H9 (cell line): ENCODE data around the gene CDKAL1. TPM values are rescaled to one million over a fixed set of nuclear protein-coding genes. Genes with fewer than 3 reads are reported as not detected.

Source experiments
- DNase-seq: peaks from one replicate; pipeline ENCODE4 v3.0.0-alpha.2; 2017
- H2AFZ ChIP-seq: one replicate; pipeline ENCODE4 v1.6.1; 2013; ENCODE audit warnings: mild to moderate bottlenecking, low read length, control low read depth, moderate library complexity
- H2AK5ac ChIP-seq: 2 replicates; pipeline ENCODE4 v1.6.1; 2013; ENCODE audit warnings: low read length, control low read depth, mixed read lengths; ENCODE audit not compliant: insufficient read length
- H2BK120ac ChIP-seq: one replicate; pipeline ENCODE4 v1.6.1; 2013; ENCODE audit warnings: low read depth, mild to moderate bottlenecking, low read length, control low read depth, inconsistent platforms; ENCODE audit not compliant: poor library complexity, severe bottlenecking
- H2BK12ac ChIP-seq: 2 replicates; pipeline ENCODE4 v1.6.1; 2013; ENCODE audit warnings: low read length, control low read depth, mixed read lengths, low read depth; ENCODE audit not compliant: insufficient read length
- H2BK15ac ChIP-seq: 2 replicates; pipeline ENCODE4 v1.6.1; 2013; ENCODE audit warnings: low read depth, low read length, control low read depth
- H2BK20ac ChIP-seq: one replicate; pipeline ENCODE4 v1.6.1; 2013; ENCODE audit warnings: low read depth, mild to moderate bottlenecking, low read length, control low read depth, inconsistent platforms; ENCODE audit not compliant: poor library complexity, severe bottlenecking
- H2BK5ac ChIP-seq: 2 replicates; pipeline ENCODE4 v1.6.1; 2013; ENCODE audit warnings: low read length, control low read depth, mixed read lengths; ENCODE audit not compliant: insufficient read length
- H3K14ac ChIP-seq: 2 replicates; pipeline ENCODE4 v1.6.1; 2013; ENCODE audit warnings: low read length, control low read depth; ENCODE audit not compliant: insufficient read depth
- H3K18ac ChIP-seq: 2 replicates; pipeline ENCODE4 v1.6.1; 2013; ENCODE audit warnings: low read depth, mild to moderate bottlenecking, mixed read lengths, low read length, control low read depth; ENCODE audit not compliant: insufficient read length
- H3K23ac ChIP-seq: 2 replicates; pipeline ENCODE4 v1.6.1; 2013; ENCODE audit warnings: low read length, control low read depth, mixed read lengths, low read depth; ENCODE audit not compliant: insufficient read length
- H3K23me2 ChIP-seq: 2 replicates; pipeline ENCODE4 v1.6.1; 2013; ENCODE audit warnings: low read depth, mild to moderate bottlenecking, mixed read lengths, low read length, control low read depth; ENCODE audit not compliant: insufficient read length, poor library complexity, severe bottlenecking
- H3K27ac ChIP-seq: 2 replicates; pipeline ENCODE4 v1.5.1; 2013; ENCODE audit warnings: low read length, control low read depth, mixed read lengths, low read depth; ENCODE audit not compliant: insufficient read length
- H3K27me3 ChIP-seq: 2 replicates; pipeline ENCODE4 v1.6.1; 2013; ENCODE audit warnings: low read length, control low read depth, inconsistent platforms; ENCODE audit not compliant: insufficient read depth
- H3K4ac ChIP-seq: 2 replicates; pipeline ENCODE4 v1.6.1; 2013; ENCODE audit warnings: low read depth, mild to moderate bottlenecking, control low read depth, inconsistent platforms, low read length, moderate library complexity
- H3K4me1 ChIP-seq: 2 replicates; pipeline ENCODE4 v1.6.1; 2013; ENCODE audit warnings: low read length, control low read depth, inconsistent platforms; ENCODE audit not compliant: insufficient read depth
- H3K4me2 ChIP-seq: 2 replicates; pipeline ENCODE4 v1.6.1; 2013; ENCODE audit warnings: low read length, control low read depth, mixed read lengths; ENCODE audit not compliant: insufficient read length, insufficient read depth
- H3K56ac ChIP-seq: 2 replicates; pipeline ENCODE4 v1.6.1; 2013; ENCODE audit warnings: low read depth, mild to moderate bottlenecking, mixed read lengths, low read length, control low read depth; ENCODE audit not compliant: insufficient read length
- H3K79me1 ChIP-seq: 2 replicates; pipeline ENCODE4 v1.6.1; 2013; ENCODE audit warnings: low read depth, mild to moderate bottlenecking, moderate library complexity, low read length, control low read depth, inconsistent platforms; ENCODE audit not compliant: insufficient read depth, poor library complexity, severe bottlenecking
- H3K79me2 ChIP-seq: 2 replicates; pipeline ENCODE4 v1.6.1; 2013; ENCODE audit warnings: low read length, control low read depth, inconsistent platforms; ENCODE audit not compliant: insufficient read depth
- H3K9ac ChIP-seq: 2 replicates; pipeline ENCODE4 v1.6.1; 2013; ENCODE audit warnings: low read length, control low read depth, mixed read lengths; ENCODE audit not compliant: insufficient read length; ENCODE audit errors: extremely low read depth
- H3K9me3 ChIP-seq: one replicate; pipeline ENCODE4 v1.6.1; 2013; ENCODE audit warnings: low read depth, low read length, inconsistent platforms; ENCODE audit not compliant: control insufficient read depth
- H3T11ph ChIP-seq: one replicate; pipeline ENCODE4 v1.6.1; 2013; ENCODE audit warnings: mild to moderate bottlenecking, low read length, control low read depth, inconsistent platforms
- H4K20me1 ChIP-seq: one replicate; pipeline ENCODE4 v1.6.1; 2013; ENCODE audit not compliant: control insufficient read depth, insufficient read length, insufficient read depth
- H4K5ac ChIP-seq: 2 replicates; pipeline ENCODE4 v1.6.1; 2013; ENCODE audit warnings: low read depth, mild to moderate bottlenecking, mixed read lengths, low read length, control low read depth; ENCODE audit not compliant: insufficient read length
- H4K8ac ChIP-seq: replicated peaks from 2 replicates; pipeline ENCODE4 v1.6.1; 2013; ENCODE audit warnings: low read length, control low read depth, mixed read lengths, low read depth; ENCODE audit not compliant: insufficient read length
- H4K91ac ChIP-seq: 2 replicates; pipeline ENCODE4 v1.6.1; 2013; ENCODE audit warnings: low read depth, mild to moderate bottlenecking, moderate library complexity, mixed read lengths, low read length, control low read depth; ENCODE audit not compliant: insufficient read length
- H3K27ac Mint-ChIP-seq, 3 experiments: 2 replicates in 2 of 3; 3 replicates in 1 of 3; pipeline ENCODE4 v1.8.0; 2020 to 2021; ENCODE audit warnings: mixed read lengths in 3 of 3, mild to moderate bottlenecking in 1 of 3, moderate library complexity in 1 of 3
- H3K27me3 Mint-ChIP-seq: 2 replicates; pipeline ENCODE4 v1.8.0; 2021; ENCODE audit warnings: low read depth, mild to moderate bottlenecking, moderate library complexity, mixed read lengths
- H3K36me3 Mint-ChIP-seq, 3 experiments: 2 replicates in 2 of 3; 3 replicates in 1 of 3; pipeline ENCODE4 v1.8.0; 2020 to 2021; ENCODE audit warnings: low read depth in 3 of 3, mixed read lengths in 3 of 3; ENCODE audit not compliant: insufficient read depth in 1 of 3
- H3K4me1 Mint-ChIP-seq, 2 experiments: 2 replicates each; pipeline ENCODE4 v1.8.0; 2020; ENCODE audit warnings: mixed read lengths in 2 of 2
- H3K4me3 Mint-ChIP-seq, 2 experiments: 2 replicates in 1 of 2; 3 replicates in 1 of 2; pipeline ENCODE4 v1.8.0; 2020 to 2021; ENCODE audit warnings: mild to moderate bottlenecking in 2 of 2, mixed read lengths in 2 of 2, moderate library complexity in 1 of 2
- H3K9me3 Mint-ChIP-seq, 2 experiments: 2 replicates in 1 of 2; 3 replicates in 1 of 2; pipeline ENCODE4 v1.8.0; 2020; ENCODE audit warnings: mild to moderate bottlenecking in 2 of 2, mixed read lengths in 2 of 2, moderate library complexity in 1 of 2
- CTCF ChIP-seq: fragments of 200-600 bp; sonication (generic); conservative IDR thresholded peaks from 3 replicates; pipeline ENCODE4 v1.8.0; 2021; ENCODE audit warnings: antibody characterized with exemption, mild to moderate bottlenecking
- WGBS: extraction: QIAGEN DNeasy Blood & Tissue Kit; methylation state at CpG from one replicate; pipeline ENCODE4 v1.1.7; 2013; ENCODE audit warnings: missing lambda C conversion rate, low lambda C conversion rate, mixed read lengths; ENCODE audit not compliant: insufficient read length; ENCODE audit errors: extremely low coverage; 5-methylcytosine and 5-hydroxymethylcytosine counted together
- total RNA-seq: library from RNA; stranded (reverse); gene quantifications from 2 replicates; pipeline ENCODE4 v1.2.1, GENCODE V29; 2021

CDKAL1 gene
- total RNA-seq, 1 experiment from 2014 or later, result 23.0 TPM

- Histone ChIP-seq H4K8ac (no peak overlapping the region), H3K23me2 (no peaks in the 10 kb centered on the region), H2AFZ (no peak overlapping the region), H3K9me3 (no peaks in the 10 kb centered on the region), H3K56ac (no peak overlapping the region), H2BK15ac (no peak overlapping the region), H2BK120ac (no peak overlapping the region), H3K27ac (no peak overlapping the region), H3K18ac (no peak overlapping the region), H3K23ac (no peak overlapping the region), H2BK12ac (no peak overlapping the region), H4K20me1 (no peaks in the 10 kb centered on the region), H3K4me2 (no peak overlapping the region), H4K91ac (no peak overlapping the region), H2AK5ac (no peak overlapping the region), H2BK20ac (no peak overlapping the region), H3K79me2 (no peaks in the 10 kb centered on the region), H3K4me1 (peaks cover 3% of the 10 kb centered on the region), H3K14ac (no peak overlapping the region), H2BK5ac (no peak overlapping the region), H3K79me1 (no peaks in the 10 kb centered on the region), H3T11ph (no peak overlapping the region), H3K9ac (no peak overlapping the region), H3K4ac (no peak overlapping the region), H3K27me3 (no peaks in the 10 kb centered on the region), H4K5ac (no peak overlapping the region)
- H3K9me3 Mint-ChIP-seq, result no peaks in the 10 kb centered on the region; a peak in 1 of 5 replicates
- no peak for TF ChIP-seq CTCF
- no peak overlapping the region for H3K4me3 Mint-ChIP-seq
- H3K27ac Mint-ChIP-seq, result no peak overlapping the region
- DNase-seq, result no peak
- no peaks in the 10 kb centered on the region for H3K36me3 Mint-ChIP-seq
- H3K27me3 Mint-ChIP-seq, result no peaks in the 10 kb centered on the region
- WGBS, result no CpG with 5 or more reads among the region's 4 CpGs
- H3K4me1 Mint-ChIP-seq, result peaks cover 55 to 72% of the 10 kb centered on the region in 2 experiments
Measured at GRCh38 chr6:21134356-21134755, 600.1 kb downstream of the CDKAL1 start.
